GM18951 (cell line): Measurements from ENCODE around the gene DHRS12.

Source experiments
- POLR2A ChIP-seq: IDR thresholded peaks from 4 replicates; pipeline ENCODE4 v1.6.1; 2011; ENCODE audit warnings: mild to moderate bottlenecking; ENCODE audit not compliant: insufficient read length, insufficient read depth; ENCODE audit errors: extremely low read depth
- in situ Hi-C: fragments of 300-500 bp; cut with MboI; formaldehyde crosslinking; loops from one replicate; pipeline ENCODE4 v1.12.0; 2022; ENCODE audit warnings: low sequenced_read_pairs, mixed read lengths, inconsistent platforms; ENCODE audit not compliant: unreplicated experiment

Gene DHRS12

GRCh38 chr13:51814071-51814470, 10.1 kb upstream of the DHRS12 start:
- in situ Hi-C loops, result no loop called here
- TF ChIP-seq POLR2A, result no peak

DNA sequence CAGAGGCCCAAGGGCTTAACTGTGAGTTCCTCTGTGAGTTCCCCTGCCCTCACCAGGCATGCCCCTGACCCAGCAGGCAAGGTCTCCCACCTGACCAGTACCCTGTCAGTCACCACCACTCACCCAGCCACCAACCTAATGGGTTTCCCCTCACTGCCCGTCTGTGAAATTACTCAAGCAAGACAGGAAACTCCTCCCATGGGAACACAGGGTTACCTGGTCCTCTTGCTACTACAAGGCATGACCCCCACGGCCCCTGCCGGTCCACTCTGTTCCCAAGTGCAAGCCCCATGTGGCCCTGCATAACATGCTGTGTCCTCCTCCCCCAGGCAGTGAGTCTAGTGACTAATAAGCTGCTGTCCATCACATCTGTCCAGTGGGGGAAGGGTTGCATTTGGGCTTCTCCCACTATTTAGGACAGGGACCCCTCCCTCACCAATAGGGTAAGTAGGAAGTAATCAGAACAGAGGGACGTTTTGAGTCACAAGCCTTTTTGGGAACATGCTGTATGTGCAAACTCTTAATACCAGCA, 8.0 kb upstream of the DHRS12 start:
- in situ Hi-C loops, result no loop called here

GRCh38 chr13:51811046-51811445, 7.1 kb upstream of the DHRS12 start:
- no peak for TF ChIP-seq POLR2A
- in situ Hi-C loops, result no loop called here

More for the DNA sequence above, 8.0 kb upstream of the DHRS12 start:
- TF ChIP-seq POLR2A, result no peak

DNA sequence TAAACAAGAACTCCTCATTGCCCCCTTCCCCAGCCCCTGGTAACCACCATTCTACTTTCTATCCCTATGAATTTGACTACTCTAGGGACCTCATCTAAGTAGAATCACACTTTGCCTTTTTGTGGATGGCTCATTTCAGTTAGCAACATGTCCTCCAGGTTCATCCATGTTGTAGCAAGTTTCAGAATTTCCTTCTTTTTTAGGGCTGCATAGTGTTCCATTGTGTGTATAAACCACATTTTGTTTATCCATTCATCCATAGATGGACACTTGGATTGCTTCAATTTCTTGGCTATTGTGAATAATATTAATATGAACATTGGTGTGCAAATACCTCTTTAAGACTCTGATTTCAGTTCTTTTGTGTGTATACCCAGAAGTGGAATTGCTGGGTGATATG, 4.8 kb upstream of the DHRS12 start:
- in situ Hi-C loops, result no loop called here

DNA sequence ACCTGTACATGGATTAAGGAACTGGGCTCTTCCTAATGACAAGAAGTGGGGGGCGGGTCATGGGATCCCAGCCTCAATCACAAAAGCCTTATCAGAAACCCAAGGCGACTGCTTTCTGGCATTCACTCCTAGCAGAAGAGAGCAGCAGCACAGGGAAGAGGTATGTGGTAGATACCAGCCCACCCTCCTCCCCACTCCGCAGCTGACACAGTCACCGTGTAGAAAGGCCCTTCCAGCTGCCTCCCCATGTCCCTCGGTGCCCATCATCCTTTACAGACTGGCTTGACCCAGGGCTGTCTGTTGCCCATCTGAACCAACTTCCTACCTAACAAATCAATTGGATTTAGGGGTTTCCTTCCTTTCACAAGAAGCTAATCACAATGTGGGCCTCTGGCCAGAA, 3.1 kb upstream of the DHRS12 start:
- TF ChIP-seq POLR2A, result no peak
- in situ Hi-C loops, result no loop called here

More for the DNA sequence above, 4.8 kb upstream of the DHRS12 start:
- no peak for TF ChIP-seq POLR2A

DNA sequence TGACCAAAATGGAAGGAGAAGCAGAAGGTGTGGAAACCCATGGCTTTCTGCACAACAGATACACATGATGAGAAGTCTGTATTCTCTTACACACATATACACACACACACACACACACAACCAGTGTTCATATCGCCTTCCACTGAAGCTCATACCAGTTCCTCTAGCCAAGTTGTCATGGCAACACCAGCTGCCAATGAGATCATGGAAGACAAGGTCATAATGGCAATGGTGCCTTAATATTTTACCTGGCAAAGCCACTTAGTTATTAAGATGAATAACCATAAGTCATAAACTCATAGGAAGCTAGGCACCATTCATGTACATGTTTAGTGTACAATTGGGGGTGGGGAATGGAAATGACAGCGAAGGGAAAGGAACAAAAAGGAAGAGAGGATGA, 2.6 kb upstream of the DHRS12 start:
- TF ChIP-seq POLR2A, result no peak
- in situ Hi-C loops, result no loop called here

DNA sequence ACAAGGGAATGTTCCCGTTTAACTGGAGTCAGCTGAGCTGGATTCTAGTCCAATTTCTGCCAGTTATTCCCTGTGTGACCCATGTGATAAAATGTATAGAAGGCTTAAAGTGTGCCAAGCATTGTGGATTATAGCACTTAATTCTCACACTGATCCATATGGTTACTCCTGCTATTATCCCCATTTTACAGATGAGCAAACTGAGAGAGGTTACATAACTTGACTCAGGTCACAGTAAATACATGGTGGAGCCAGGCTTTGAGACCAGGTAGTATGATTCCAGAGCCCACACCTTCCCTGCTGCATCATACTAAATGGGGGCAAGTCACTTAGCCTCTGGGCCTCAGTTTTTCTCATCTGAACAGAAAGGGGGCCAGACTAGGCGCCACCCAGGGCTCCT, 2.0 kb upstream of the DHRS12 start:
- in situ Hi-C loops, result no loop called here
- TF ChIP-seq POLR2A, result no peak

DNA sequence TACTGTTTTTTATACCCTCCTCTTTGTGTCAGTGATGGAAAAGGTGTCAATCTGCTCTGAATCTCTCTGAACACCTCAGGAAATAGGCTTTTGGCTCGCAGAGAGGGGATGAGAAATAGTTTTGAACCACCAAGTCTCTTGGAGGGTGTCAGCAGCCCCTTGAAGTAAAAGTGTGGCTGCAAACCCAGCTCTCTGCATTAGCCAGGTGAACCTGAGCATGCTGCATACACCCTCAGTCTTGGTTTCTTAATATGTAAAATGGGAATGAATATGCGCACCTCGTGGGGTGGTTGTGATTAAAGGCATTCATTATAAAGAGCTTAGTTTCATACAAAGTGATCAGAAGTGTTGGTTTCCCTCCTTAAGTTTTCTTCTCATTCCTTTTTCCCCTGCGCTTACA, 1.4 kb upstream of the DHRS12 start:
- in situ Hi-C loops, result no loop called here

GRCh38 chr13:51804295-51805172, 571 bp upstream of the DHRS12 start:
- no peak for TF ChIP-seq POLR2A
- in situ Hi-C loops, result no loop called here

More for the DNA sequence above, 1.4 kb upstream of the DHRS12 start:
- TF ChIP-seq POLR2A, result no peak

DNA sequence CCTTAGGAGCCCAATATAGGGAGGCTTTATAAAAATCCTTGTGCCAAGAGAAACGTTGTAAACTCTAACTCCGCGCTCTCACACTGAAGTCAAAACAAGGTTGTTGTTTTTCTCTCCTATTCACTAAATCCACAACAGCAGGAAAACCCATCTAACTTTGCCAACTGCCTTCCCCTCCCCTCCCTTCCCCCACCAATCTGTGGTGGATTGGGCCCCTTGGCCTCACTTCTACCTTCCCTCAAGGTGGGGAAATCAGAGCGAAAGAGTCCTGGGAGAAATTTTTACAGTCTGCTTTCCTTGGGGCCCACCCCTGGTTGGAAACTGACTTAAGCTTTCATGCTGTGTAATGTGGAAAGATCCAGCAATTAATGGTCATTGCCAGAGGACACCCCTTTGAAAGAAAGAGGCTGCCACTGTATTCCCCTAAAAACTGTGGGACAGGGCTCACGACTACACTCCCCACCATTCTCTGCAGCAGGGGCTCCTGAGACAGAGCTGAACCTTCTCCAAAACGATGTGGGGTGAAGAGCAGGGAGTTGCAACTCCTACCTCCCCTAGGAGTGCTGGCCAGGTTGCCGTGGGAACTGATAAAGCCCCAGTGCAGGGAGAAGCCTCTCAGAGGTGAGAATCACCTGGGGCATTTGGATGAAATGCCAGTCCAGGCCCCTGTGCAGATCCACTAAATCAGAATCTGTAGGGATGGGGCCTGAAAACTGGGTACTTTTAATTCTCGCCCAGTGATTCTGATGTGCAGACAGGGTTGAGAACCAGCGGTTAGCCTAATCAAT, 1.1 kb downstream of the DHRS12 start:
- TF ChIP-seq POLR2A, result no peak
- in situ Hi-C loops, result no loop called here

- in situ Hi-C loops, result no loop called here
- no peak for TF ChIP-seq POLR2A
These were observed 2.3 kb downstream of the DHRS12 start for GRCh38 chr13:51801631-51802099.

DNA sequence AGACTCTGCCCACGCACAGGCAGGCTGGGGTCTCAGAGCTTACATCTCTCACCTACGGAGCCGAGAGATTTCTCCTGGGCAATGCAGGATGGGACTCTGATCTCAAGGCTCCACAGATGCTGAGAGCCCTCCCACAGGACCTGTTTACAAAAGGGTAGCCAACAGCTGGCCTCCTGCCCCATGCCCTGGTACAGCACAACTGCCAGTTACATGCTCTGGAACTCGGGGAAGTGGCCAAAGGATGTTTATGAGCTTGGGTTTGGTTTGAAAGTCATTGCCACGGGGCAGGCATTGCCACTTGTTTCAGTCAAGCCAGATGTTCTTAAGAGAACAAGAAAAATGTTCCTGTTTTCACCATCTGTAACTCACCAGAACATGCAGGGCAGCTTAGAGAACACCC, 3.5 kb downstream of the DHRS12 start:
- no peak for TF ChIP-seq POLR2A
- in situ Hi-C loops, result no loop called here

- no peak for TF ChIP-seq POLR2A
- in situ Hi-C loops, result loop anchor here (5.0 kb wide), 1 partner anchor 357 kb away; no protein-coding TSS in a partner anchor
These were observed 4.7 kb downstream of the DHRS12 start for GRCh38 chr13:51799261-51799660.
